A549 treated with ZK216348 at 1 μM for 4 hours (cell line): ENCODE measurements around the gene SLC27A1. TPM values are rescaled to one million over a fixed set of nuclear protein-coding genes. Genes with fewer than 3 reads are reported as not detected.

Experiments
- total RNA-seq: library from RNA; stranded (reverse); fragments of 200-300 nt; extraction: Qiagen RNA extraction; gene quantifications from 5 replicates; pipeline ENCODE4 v1.2.3, GENCODE V29; 2022; ENCODE audit warnings: low read depth

SLC27A1 gene
- 1.7 to 3.6 TPM (median 2.8 TPM) in 5 replicates for total RNA-seq

GRCh38 chr19:17470068-17470841 lies at the start of gene SLC27A1:
Gene SLC27A1 (plus strand): TSS chr19:17470524. CDS start chr19:17470541, 17 bp downstream.

DNA sequence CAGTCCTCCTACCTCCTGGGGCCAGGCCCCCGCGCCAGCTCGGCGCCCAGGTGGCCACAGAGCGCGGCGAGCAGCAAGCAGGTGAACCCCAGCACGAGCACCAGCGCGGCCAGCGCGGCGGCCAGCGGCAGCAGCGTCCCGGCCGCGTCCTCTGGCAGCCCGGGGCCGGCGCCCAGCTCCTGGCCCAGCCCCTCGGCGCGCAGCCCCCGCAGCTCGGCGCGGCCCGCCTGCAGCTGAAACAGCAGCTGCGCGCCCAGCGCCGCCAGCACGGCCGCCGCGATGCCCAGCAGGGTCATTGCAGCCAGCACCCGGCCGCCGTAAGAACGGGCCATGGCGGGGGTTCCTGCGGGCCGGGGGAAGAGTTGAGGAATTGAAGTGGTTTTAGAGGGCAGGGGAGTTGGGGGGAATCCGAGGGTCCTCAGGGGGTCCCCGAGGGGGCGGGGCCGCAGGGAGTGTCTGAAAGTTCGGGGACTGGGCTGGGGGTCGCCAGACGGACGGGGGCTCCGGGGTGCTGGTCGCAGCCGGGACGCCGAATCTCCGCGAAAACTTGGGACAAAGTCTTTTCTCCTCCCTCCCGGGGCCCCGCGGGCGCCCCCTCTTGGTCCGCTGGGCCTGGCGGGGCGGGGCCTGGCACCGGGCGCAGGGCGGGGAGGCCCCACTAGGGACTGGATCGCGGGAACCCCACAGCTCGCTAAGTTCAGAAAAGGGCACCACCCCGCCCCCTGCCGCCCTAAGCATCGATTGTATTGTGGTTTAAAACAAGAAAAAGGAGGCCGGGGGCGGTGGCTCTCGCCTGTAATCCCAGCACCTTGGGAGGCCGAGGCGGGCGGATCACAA lies 22.0 kb upstream of the SLC27A1 start, which contains the start of gene TMEM221:
TSS of gene TMEM221 (minus strand) at position 538 of the 837 bp plus-strand sequence. CDS start at position 332, 206 bp downstream.

DNA sequence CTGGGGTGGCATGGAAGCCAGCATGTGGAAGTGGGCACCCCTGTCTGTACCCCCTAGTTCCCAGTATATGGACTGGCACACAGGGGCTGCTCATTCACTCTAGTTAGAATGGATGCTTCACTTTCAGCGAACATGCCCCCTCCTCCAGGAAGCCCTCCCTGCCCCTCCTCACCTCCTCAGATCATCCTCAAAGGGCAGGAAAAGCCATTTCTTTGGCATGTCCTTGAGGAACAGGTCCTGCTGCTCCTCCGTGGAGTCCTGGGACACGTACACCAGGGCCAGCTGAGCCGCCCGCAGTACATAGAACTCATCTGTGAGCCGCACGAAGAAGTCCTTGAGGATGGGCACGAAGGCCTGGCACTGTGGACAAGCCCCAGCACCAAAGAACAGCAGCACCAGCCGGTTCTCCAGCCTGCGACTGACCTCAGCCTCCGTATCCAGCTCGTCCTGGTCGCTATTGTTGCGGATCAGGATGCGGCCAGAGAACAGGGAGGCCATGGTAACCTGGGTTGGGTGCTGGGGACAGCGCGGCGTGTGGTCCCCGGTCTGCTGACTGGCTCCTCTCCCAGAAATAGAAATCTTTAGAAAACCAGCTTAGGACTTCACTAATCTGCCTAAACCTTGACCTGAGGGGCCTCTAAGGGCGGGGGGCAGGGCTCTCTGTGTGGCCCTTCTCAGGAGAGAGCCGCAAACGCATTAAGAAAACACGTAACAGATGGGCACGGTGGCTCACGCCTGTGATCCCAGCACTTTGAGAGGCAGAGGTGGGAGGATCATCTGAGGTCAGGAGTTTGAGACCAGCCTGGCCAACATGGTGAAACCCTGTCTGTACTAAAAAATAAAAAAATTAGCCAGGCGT lies 9.7 kb upstream of the SLC27A1 start, which contains the start of gene NXNL1:
TSS of gene NXNL1 (minus strand) at position 555 of the 859 bp plus-strand sequence. CDS start at position 498, 57 bp downstream.

DNA sequence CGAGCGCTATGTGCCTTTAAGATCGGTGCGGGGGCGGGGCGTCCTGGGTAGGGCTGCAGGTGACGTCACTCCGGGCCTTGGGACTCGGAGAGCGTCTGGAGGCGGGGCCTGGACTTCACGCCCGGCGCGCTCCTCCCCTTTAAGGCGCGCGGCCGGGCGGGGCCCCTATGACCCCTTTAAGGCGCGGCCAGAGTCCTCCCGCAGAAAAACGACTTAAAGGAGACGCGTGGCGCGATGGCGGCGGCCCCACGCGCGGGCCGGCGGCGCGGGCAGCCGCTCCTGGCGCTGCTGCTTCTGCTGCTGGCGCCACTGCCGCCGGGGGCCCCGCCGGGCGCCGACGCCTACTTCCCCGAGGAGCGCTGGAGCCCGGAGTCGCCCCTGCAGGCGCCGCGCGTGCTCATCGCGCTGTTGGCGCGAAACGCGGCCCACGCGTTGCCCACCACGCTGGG lies 85.2 kb downstream of the SLC27A1 start, which contains the start of gene COLGALT1:
TSS of gene COLGALT1 (plus strand) at position 170 of the 449 bp plus-strand sequence. CDS start at position 235, 65 bp downstream.

Other genes starting within 250 kb of the SLC27A1 start
- gene OCEL1, start 244.3 kb upstream of the SLC27A1 start, total RNA-seq: 8.0 to 13.5 TPM (median 11.6 TPM) in 5 replicates
- gene NR2F6, start 224.6 kb upstream of the SLC27A1 start, total RNA-seq: 25.5 to 79.2 TPM (median 72.8 TPM) in 5 replicates
- gene USHBP1, start 205.8 kb upstream of the SLC27A1 start, total RNA-seq: not detected in 5 replicates
- gene BABAM1, start 203.1 kb upstream of the SLC27A1 start, total RNA-seq: 58.2 to 67.7 TPM (median 62.6 TPM) in 5 replicates
- gene ANKLE1, start 188.6 kb upstream of the SLC27A1 start, total RNA-seq: 0.12 to 0.90 TPM (median 0.52 TPM) in 5 replicates
- gene ABHD8, start 167.1 kb upstream of the SLC27A1 start, total RNA-seq: 2.0 to 3.2 TPM (median 3.1 TPM) in 5 replicates
- gene MRPL34, start 164.7 kb upstream of the SLC27A1 start, total RNA-seq: 40.0 to 98.7 TPM (median 87.8 TPM) in 5 replicates
- 46.6 to 71.6 TPM (median 63.9 TPM) in 5 replicates for gene DDA1, start 161.0 kb upstream of the SLC27A1 start, total RNA-seq
- gene ANO8, start 135.7 kb upstream of the SLC27A1 start, total RNA-seq: 1.6 to 5.5 TPM (median 4.3 TPM) in 5 replicates
- gene GTPBP3, start 133.0 kb upstream of the SLC27A1 start, total RNA-seq: 15.3 to 25.9 TPM (median 22.8 TPM) in 5 replicates
- gene PLVAP, start 93.2 kb upstream of the SLC27A1 start, total RNA-seq: not detected in 5 replicates
- not detected in 5 replicates for gene CCDC194, start 76.3 kb upstream of the SLC27A1 start, total RNA-seq
- gene BST2, start 64.9 kb upstream of the SLC27A1 start, total RNA-seq: 0.23 to 0.35 TPM (median 0.32 TPM) in 3 of 5 replicates, not detected in the others
- 22.5 to 43.2 TPM (median 39.3 TPM) in 5 replicates for gene MVB12A, start 50.5 kb upstream of the SLC27A1 start, total RNA-seq
- 0.14 to 0.91 TPM (median 0.63 TPM) in 5 replicates for gene TMEM221, start 21.9 kb upstream of the SLC27A1 start, total RNA-seq
- not detected in 5 replicates for gene NXNL1, start 9.6 kb upstream of the SLC27A1 start, total RNA-seq
- 41.7 to 79.6 TPM (median 75.4 TPM) in 5 replicates for gene PGLS, start 41.1 kb downstream of the SLC27A1 start, total RNA-seq
- gene COLGALT1, start 85.1 kb downstream of the SLC27A1 start, total RNA-seq: 46.5 to 80.8 TPM (median 73.0 TPM) in 5 replicates
- gene UNC13A, start 217.8 kb downstream of the SLC27A1 start, total RNA-seq: 1.2 to 2.1 TPM (median 1.5 TPM) in 5 replicates
- gene MAP1S, start 249.0 kb downstream of the SLC27A1 start, total RNA-seq: 22.0 to 39.8 TPM (median 34.0 TPM) in 5 replicates